Fibroblast of mammary gland (primary cell): ENCODE results near the gene DENND5A.
"Not testable (repeated sequence)": the region's sequence is repeated elsewhere in the genome, so short reads cannot be mapped to it uniquely, and the experiment has no call there.

Experiments used
- DNase-seq: peaks from one replicate; pipeline ENCODE4 v3.0.0-alpha.2; 2010; ENCODE audit warnings: low read depth
- H3K4me3 ChIP-seq: 2 replicates; pipeline ENCODE4 v1.5.1; 2011; ENCODE audit warnings: low read depth, mild to moderate bottlenecking, low read length, moderate library complexity; ENCODE audit not compliant: control insufficient read depth
- TF ChIP-seq, protein P1 (sequence below): conservative IDR thresholded peaks from 2 replicates; pipeline ENCODE4 v1.5.1; 2011; ENCODE audit warnings: low read depth, low read length, inconsistent platforms; ENCODE audit not compliant: control insufficient read depth, insufficient read depth

Gene DENND5A

DNA sequence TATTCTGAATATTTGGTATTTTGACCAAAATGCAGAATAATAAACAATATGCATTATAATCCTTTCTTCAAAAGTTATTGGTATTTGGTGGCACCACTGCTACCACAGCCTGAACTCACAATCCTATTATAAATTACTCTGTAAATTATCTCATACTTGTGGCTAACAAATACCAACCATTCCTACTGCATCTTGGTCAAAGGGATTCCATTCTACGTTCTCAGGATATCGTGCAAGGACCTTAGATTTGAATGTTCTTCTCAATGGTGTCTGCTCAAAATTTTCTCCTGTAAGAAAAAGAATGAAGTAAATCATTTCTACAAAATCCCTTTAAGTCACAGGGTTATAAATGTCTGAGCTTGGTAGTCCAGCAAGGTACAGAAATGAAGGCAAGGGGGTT is 58.7 kb downstream of the DENND5A start:
- H3K4me3 ChIP-seq: no peak overlapping the region
- TF ChIP-seq, protein P1, sequence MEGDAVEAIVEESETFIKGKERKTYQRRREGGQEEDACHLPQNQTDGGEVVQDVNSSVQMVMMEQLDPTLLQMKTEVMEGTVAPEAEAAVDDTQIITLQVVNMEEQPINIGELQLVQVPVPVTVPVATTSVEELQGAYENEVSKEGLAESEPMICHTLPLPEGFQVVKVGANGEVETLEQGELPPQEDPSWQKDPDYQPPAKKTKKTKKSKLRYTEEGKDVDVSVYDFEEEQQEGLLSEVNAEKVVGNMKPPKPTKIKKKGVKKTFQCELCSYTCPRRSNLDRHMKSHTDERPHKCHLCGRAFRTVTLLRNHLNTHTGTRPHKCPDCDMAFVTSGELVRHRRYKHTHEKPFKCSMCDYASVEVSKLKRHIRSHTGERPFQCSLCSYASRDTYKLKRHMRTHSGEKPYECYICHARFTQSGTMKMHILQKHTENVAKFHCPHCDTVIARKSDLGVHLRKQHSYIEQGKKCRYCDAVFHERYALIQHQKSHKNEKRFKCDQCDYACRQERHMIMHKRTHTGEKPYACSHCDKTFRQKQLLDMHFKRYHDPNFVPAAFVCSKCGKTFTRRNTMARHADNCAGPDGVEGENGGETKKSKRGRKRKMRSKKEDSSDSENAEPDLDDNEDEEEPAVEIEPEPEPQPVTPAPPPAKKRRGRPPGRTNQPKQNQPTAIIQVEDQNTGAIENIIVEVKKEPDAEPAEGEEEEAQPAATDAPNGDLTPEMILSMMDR: no peak
- peak; percentile 17 for DNase-seq

DNA sequence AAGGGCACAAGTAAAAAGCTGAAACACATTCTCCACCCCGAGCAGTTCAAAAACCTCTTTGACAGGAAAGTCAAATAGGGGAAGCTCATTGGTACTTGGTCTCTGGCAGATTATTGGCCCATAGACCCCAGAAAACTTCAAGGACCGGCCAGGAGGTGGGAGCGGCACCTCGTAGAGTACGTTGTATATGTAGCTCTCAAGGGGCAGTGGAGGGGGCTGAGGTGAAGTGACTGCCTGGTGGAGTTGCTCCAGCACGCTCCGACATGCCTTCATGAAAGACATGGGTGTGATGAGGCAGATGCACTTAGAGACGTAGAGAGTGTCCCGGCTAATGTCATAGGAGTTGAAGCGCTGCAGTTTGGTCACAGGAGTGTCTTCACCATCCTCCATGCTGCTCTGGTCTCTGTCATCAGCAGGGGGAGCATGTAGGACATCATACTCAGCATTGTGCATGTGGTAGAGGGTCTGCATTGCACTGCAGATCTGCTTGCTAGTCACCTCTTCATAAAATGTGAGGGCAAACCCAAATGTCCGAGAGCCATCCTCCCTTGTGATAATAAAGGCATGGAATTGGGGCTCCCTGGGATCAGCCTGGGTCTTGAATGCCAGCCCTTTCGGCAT is 61.3 kb downstream of the DENND5A start:
- TF ChIP-seq, protein P1: no peak
- DNase-seq: no peak
- H3K4me3 ChIP-seq: no peak overlapping the region

DNA sequence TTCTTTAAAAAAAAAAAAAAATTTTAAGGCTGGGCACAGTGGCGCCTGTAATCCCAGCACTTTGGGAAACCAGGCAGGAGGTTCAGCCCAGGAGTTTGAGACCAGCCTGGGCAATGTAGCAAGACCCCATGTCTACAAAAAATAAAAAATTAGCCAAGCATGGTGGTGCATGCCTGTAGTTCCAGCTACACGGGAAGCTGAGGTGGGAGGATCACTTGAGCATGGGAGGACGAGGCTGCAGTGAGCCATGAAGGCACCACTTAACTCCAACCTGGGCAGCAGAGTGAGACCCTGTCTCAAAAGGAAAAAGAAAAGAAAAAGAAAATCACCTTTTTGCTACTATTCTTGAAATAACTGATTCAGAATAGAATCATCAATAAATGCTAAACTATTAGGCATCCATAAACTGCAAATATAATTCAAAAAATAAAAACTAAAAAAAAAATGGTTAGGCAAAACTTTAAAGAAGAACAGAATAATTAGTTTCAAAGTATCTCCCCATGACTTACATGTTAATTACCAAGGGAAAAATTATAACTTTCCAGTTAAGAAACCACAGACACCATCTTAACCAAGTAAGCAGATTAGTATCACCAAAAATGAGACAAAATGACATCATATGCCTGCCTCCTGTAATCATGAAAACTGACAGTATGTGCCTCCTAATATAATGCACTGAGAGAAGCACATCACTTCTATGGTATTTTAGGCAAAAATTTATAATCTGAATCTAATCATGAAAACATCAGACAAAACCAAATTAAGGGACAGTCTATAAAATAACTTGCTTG is 63.6 kb downstream of the DENND5A start:
- DNase-seq: no peak
- no peak overlapping the region for H3K4me3 ChIP-seq
- TF ChIP-seq, protein P1: no peak

DNA sequence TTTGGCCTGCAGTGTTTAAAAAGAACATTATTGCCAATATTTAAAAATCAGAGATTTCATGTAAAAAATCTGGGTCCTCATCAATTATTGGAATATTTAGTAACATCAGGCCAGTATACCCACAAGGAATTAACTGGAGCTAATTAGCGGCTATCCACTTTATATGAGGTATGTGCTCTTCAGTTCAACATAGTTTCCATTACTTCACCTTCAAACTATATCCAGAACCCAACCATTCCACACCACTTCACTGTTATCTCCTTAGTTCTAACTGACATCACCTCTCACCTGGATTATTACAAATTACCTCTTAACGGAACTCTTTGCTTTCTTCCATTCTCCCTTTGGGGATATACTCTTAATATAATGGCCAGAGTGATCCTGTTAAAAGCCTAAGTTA is 64.7 kb downstream of the DENND5A start:
- TF ChIP-seq, protein P1: no peak
- no peak overlapping the region for H3K4me3 ChIP-seq
- DNase-seq: no peak

DNA sequence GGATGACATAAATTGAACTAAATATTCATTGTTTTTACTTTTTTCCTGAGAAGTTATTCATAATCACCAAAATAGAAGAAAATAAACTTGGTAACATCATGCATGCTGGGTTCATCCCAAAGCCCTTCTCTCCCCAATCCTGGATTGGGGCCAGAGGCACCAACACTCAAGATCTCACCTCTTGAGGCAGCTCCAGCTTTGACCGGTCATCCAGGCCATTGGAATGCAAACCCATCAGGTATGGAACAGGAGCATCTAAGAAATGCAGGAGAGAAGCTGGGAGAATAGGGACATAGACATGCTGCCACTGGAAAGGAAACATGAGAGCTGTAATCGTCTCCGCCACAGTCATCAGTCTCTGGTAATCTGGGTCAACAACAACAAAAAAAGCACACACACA is 71.8 kb downstream of the DENND5A start:
- no peak for DNase-seq
- no peak overlapping the region for H3K4me3 ChIP-seq
- TF ChIP-seq, protein P1: no peak

DNA sequence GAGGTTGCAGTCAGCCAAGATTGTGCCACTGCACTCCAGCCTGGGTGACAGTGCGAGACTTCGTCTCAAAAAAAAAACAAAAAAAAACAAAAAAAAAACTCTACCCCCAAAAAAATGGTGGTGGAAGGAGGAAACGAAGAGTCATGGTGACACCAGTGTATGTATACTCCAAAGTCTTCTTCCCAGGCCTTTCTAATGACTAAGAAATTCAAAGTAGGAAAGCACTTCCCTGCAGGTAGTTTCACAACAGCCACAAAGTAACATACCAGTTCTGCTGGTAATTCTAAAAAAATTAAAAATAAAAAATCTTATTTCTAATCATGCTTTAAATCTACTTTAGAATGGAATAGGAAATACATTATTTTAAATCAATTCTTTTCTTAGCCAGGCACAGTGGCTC is 72.6 kb downstream of the DENND5A start:
- TF ChIP-seq, protein P1: no peak
- no peak for DNase-seq
- no peak overlapping the region for H3K4me3 ChIP-seq

DNA sequence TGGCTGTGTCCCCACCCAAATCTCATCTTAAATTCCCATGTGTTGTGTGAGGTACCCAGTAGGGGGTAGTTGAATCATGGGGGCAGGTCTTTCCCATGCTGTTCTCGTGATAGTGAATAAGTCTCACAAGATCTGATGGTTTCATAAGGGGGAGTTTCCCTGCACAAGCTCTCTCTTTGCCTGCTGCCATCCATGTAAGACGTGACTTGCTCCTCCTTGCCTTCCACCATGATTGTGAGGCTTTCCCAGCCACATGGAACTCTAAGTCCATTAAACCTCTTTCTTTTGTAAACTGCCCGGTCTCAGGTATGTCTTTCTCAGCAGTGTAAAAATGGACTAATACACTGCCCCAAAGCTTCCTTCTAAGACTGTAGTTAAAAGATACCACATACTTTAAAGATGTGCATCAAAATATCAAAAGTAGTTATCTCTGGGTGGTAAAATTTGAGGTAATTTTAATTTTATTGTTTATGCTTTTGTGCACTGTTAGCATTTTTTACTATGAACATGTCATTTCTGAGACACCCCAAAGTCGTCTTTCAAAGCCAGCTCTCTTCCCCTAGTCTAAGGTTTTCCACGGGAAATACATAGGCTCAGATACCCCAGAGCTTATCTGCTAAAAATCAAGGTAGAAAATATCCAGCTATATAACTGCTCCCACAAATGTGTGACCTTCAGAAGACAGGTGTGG is 74.7 kb downstream of the DENND5A start:
- not testable (repeated sequence) for DNase-seq, H3K4me3 ChIP-seq

DNA sequence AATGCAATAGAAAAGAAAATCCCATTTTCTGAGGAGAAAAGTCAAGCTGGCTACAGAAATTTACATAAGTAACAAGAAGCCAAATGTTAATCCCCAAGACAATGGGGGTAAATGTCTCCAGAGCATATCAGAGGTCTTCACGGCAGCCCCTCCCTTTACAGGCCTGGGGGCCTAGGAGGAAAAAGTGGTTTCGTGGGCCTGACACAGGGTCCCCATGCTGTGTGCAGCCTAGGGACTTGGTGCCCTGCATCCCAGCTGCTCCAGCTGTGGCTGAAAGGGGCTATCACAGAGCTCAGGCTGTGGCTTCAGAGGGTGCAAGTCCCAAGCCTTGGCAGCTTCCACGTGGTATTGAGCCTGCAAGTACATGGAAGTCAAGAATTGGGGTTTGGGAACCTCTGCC is 76.3 kb downstream of the DENND5A start:
- not testable (repeated sequence) for H3K4me3 ChIP-seq, DNase-seq
